SK-N-MC (cell line): ENCODE results near the gene DNASE2.

Experiments used
- FOXP2 ChIP-seq: optimal IDR thresholded peaks from 2 replicates; pipeline ENCODE3; 2011; ENCODE audit warnings: mild to moderate bottlenecking, moderate library complexity; ENCODE audit not compliant: insufficient read depth; ENCODE audit errors: extremely low read length, control extremely low read depth
- POLR2AphosphoS5 ChIP-seq: IDR thresholded peaks from 2 replicates; pipeline ENCODE4 v1.6.1; 2012; ENCODE audit warnings: mild to moderate bottlenecking, low read depth, low read length, borderline replicate concordance

GRCh38 chr19:12884926-12885748 lies 3.9 kb upstream of the DNASE2 start:
- TF ChIP-seq POLR2AphosphoS5 = no peak
- TF ChIP-seq FOXP2 = no peak
